WTC11 (cell line): ENCODE measurements around the gene SAMM50. TPM values are rescaled to one million over a fixed set of nuclear protein-coding genes. Genes with fewer than 3 reads are reported as not detected.

Experiments
- ATAC-seq: fragments of 200-7000 bp; cut with Tn5 transposase; 2 replicates; pipeline ENCODE4 v1.10.0; 2021; ENCODE audit warnings: mild to moderate bottlenecking, moderate library complexity
- CTCF ChIA-PET: fragments of 300-600 bp; sonication (Branson Sonifier 250); formaldehyde crosslinking; loops from one replicate; lab custom pipeline; 2021; ENCODE audit warnings: antibody characterized with exemption; lab: Charles Lee
- POLR2A ChIA-PET: fragments of 350-600 bp; sonication (Branson Sonifier 250); formaldehyde crosslinking; loops from one replicate; lab custom pipeline; 2021; ENCODE audit warnings: antibody characterized with exemption; lab: Charles Lee
- DNase-seq: peaks from one replicate; pipeline ENCODE4 v3.0.0; 2021; ENCODE audit warnings: low spot score
- H3K27ac Mint-ChIP-seq: 2 replicates; pipeline ENCODE4 v1.8.0; 2021; ENCODE audit warnings: mixed read lengths
- H3K27me3 Mint-ChIP-seq: 2 replicates; pipeline ENCODE4 v1.8.0; 2021; ENCODE audit warnings: low read depth, mild to moderate bottlenecking, moderate library complexity, mixed read lengths
- H3K36me3 Mint-ChIP-seq: 2 replicates; pipeline ENCODE4 v1.8.0; 2021; ENCODE audit warnings: mixed read lengths
- H3K4me1 Mint-ChIP-seq: 2 replicates; pipeline ENCODE4 v1.8.0; 2022; ENCODE audit warnings: mixed read lengths
- H3K4me3 Mint-ChIP-seq: 2 replicates; pipeline ENCODE4 v1.8.0; 2021; ENCODE audit warnings: mild to moderate bottlenecking, moderate library complexity, mixed read lengths
- H3K9me3 Mint-ChIP-seq: 2 replicates; pipeline ENCODE4 v1.8.0; 2021; ENCODE audit warnings: mixed read lengths
- JUN ChIP-seq: sonication (generic); formaldehyde crosslinking; IDR thresholded peaks from 2 replicates; pipeline ENCODE4 v1.8.0; 2023; ENCODE audit warnings: mild to moderate bottlenecking, missing genetic modification reagents
- SMAD4 ChIP-seq: sonication (generic); formaldehyde crosslinking; IDR thresholded peaks from 2 replicates; pipeline ENCODE4 v1.8.0; 2022; ENCODE audit warnings: mild to moderate bottlenecking, missing genetic modification reagents
- ZNF138 ChIP-seq: sonication (generic); formaldehyde crosslinking; conservative IDR thresholded peaks from 2 replicates; pipeline ENCODE4 v1.8.1; 2022; ENCODE audit warnings: mild to moderate bottlenecking, moderate library complexity, missing genetic modification reagents
- total RNA-seq: library from RNA; stranded (reverse); gene quantifications from 3 replicates; pipeline ENCODE4 v1.2.3, GENCODE V29; 2021
- TF ChIP-seq, protein P1 (sequence below): sonication (generic); formaldehyde crosslinking; IDR thresholded peaks from 2 replicates; pipeline ENCODE4 v1.8.1; 2022; ENCODE audit warnings: low read depth, mild to moderate bottlenecking, moderate library complexity, missing genetic modification reagents, borderline replicate concordance
- TF ChIP-seq, protein P2 (sequence below): sonication (generic); formaldehyde crosslinking; IDR thresholded peaks from 2 replicates; pipeline ENCODE4 v1.8.0; 2023; ENCODE audit warnings: missing genetic modification reagents, mild to moderate bottlenecking, borderline replicate concordance
- TF ChIP-seq, protein P3 (sequence below): sonication (generic); formaldehyde crosslinking; IDR thresholded peaks from 2 replicates; pipeline ENCODE4 v1.8.1; 2022; ENCODE audit warnings: mild to moderate bottlenecking, moderate library complexity, missing genetic modification reagents
- TF ChIP-seq, protein P4 (sequence below): fragments of 250-450 bp; sonication (Bioruptor Pico); IDR thresholded peaks from 2 replicates; pipeline ENCODE4 v1.9.0; 2021; ENCODE audit warnings: mild to moderate bottlenecking

The SAMM50 gene
- total RNA-seq, 1 experiment from 2014 or later, result 72.1 TPM

DNA sequence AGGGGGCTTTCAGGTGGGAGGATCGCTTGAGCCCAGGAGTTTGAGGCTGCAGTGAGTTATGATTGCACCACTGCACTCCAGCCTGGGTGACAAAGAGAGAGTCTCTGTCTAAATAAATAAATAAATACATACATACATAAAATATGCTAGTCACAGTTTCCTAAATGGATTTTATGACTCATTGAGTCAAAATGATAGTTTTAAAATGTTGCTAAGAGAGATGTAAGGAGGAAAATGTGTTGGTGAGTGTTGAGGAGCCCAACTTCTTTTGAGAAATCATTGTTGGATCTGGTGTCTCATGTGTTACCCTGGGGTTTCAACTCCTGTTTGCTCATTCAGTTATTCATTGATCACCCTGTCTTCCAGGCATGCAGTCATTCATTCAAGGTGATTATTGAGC lies 89.9 kb downstream of the SAMM50 start:
- DNase-seq (no peak), ATAC-seq (no peak)
- H3K36me3 Mint-ChIP-seq, result peaks cover 2% of the 10 kb centered on the region; the same call in 1 of the 2 replicates
- peaks cover 3% of the 10 kb centered on the region for H3K9me3 Mint-ChIP-seq
- H3K27me3 Mint-ChIP-seq, result peaks cover 2% of the 10 kb centered on the region; the same call in 1 of the 2 replicates
- TF ChIP-seq, protein P1, sequence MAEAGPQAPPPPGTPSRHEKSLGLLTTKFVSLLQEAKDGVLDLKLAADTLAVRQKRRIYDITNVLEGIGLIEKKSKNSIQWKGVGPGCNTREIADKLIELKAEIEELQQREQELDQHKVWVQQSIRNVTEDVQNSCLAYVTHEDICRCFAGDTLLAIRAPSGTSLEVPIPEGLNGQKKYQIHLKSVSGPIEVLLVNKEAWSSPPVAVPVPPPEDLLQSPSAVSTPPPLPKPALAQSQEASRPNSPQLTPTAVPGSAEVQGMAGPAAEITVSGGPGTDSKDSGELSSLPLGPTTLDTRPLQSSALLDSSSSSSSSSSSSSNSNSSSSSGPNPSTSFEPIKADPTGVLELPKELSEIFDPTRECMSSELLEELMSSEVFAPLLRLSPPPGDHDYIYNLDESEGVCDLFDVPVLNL (CRISPR knock-in tag), result no peak
- TF ChIP-seq JUN (CRISPR knock-in tag) (no peak), SMAD4 (CRISPR knock-in tag) (no peak), ZNF138 (CRISPR knock-in tag) (no peak)
- TF ChIP-seq, protein P2, sequence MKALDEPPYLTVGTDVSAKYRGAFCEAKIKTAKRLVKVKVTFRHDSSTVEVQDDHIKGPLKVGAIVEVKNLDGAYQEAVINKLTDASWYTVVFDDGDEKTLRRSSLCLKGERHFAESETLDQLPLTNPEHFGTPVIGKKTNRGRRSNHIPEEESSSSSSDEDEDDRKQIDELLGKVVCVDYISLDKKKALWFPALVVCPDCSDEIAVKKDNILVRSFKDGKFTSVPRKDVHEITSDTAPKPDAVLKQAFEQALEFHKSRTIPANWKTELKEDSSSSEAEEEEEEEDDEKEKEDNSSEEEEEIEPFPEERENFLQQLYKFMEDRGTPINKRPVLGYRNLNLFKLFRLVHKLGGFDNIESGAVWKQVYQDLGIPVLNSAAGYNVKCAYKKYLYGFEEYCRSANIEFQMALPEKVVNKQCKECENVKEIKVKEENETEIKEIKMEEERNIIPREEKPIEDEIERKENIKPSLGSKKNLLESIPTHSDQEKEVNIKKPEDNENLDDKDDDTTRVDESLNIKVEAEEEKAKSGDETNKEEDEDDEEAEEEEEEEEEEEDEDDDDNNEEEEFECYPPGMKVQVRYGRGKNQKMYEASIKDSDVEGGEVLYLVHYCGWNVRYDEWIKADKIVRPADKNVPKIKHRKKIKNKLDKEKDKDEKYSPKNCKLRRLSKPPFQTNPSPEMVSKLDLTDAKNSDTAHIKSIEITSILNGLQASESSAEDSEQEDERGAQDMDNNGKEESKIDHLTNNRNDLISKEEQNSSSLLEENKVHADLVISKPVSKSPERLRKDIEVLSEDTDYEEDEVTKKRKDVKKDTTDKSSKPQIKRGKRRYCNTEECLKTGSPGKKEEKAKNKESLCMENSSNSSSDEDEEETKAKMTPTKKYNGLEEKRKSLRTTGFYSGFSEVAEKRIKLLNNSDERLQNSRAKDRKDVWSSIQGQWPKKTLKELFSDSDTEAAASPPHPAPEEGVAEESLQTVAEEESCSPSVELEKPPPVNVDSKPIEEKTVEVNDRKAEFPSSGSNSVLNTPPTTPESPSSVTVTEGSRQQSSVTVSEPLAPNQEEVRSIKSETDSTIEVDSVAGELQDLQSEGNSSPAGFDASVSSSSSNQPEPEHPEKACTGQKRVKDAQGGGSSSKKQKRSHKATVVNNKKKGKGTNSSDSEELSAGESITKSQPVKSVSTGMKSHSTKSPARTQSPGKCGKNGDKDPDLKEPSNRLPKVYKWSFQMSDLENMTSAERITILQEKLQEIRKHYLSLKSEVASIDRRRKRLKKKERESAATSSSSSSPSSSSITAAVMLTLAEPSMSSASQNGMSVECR (CRISPR knock-in tag), result no peak
- TF ChIP-seq, protein P3, sequence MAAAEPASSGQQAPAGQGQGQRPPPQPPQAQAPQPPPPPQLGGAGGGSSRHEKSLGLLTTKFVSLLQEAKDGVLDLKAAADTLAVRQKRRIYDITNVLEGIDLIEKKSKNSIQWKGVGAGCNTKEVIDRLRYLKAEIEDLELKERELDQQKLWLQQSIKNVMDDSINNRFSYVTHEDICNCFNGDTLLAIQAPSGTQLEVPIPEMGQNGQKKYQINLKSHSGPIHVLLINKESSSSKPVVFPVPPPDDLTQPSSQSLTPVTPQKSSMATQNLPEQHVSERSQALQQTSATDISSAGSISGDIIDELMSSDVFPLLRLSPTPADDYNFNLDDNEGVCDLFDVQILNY (CRISPR knock-in tag), result no peak
- TF ChIP-seq, protein P4, sequence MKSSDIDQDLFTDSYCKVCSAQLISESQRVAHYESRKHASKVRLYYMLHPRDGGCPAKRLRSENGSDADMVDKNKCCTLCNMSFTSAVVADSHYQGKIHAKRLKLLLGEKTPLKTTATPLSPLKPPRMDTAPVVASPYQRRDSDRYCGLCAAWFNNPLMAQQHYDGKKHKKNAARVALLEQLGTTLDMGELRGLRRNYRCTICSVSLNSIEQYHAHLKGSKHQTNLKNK, result no peak
- no peak overlapping the region for H3K4me3 Mint-ChIP-seq
- POLR2A ChIA-PET, result no interaction called here
- CTCF ChIA-PET, result no interaction called here
- no peak overlapping the region for H3K27ac Mint-ChIP-seq
- no peaks in the 10 kb centered on the region for H3K4me1 Mint-ChIP-seq

Other genes starting within 250 kb of the SAMM50 start
- gene EFCAB6, start 143.1 kb upstream of the SAMM50 start, total RNA-seq, result 0.25 to 0.94 TPM (median 0.41 TPM) in 3 replicates
- 12.5 to 13.0 TPM (median 12.6 TPM) in 3 replicates for gene SULT4A1, start 92.9 kb upstream of the SAMM50 start, total RNA-seq
- 5.3 to 5.9 TPM (median 5.3 TPM) in 3 replicates for gene PNPLA5, start 63.4 kb upstream of the SAMM50 start, total RNA-seq
- gene PNPLA3, start 31.6 kb upstream of the SAMM50 start, total RNA-seq, result 17.9 to 19.8 TPM (median 19.6 TPM) in 3 replicates
- 3.3 to 5.0 TPM (median 4.9 TPM) in 3 replicates for gene PARVB, start 68.9 kb downstream of the SAMM50 start, total RNA-seq
- gene PARVG, start 225.5 kb downstream of the SAMM50 start, total RNA-seq, result 0.41 to 0.94 TPM (median 0.69 TPM) in 3 replicates